LoVo (cell line): ENCODE results near the gene PEX5L.
"Not testable (repeated sequence)": the region's sequence is repeated elsewhere in the genome, so short reads cannot be mapped to it uniquely, and the experiment has no call there.

Source experiments
- DNase-seq: peaks from one replicate; pipeline ENCODE4 v3.0.0-alpha.2; 2016; ENCODE audit warnings: low spot score

Gene PEX5L, protein sequence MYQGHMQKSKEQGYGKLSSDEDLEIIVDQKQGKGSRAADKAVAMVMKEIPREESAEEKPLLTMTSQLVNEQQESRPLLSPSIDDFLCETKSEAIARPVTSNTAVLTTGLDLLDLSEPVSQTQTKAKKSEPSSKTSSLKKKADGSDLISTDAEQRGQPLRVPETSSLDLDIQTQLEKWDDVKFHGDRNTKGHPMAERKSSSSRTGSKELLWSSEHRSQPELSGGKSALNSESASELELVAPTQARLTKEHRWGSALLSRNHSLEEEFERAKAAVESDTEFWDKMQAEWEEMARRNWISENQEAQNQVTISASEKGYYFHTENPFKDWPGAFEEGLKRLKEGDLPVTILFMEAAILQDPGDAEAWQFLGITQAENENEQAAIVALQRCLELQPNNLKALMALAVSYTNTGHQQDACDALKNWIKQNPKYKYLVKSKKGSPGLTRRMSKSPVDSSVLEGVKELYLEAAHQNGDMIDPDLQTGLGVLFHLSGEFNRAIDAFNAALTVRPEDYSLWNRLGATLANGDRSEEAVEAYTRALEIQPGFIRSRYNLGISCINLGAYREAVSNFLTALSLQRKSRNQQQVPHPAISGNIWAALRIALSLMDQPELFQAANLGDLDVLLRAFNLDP

DNA sequence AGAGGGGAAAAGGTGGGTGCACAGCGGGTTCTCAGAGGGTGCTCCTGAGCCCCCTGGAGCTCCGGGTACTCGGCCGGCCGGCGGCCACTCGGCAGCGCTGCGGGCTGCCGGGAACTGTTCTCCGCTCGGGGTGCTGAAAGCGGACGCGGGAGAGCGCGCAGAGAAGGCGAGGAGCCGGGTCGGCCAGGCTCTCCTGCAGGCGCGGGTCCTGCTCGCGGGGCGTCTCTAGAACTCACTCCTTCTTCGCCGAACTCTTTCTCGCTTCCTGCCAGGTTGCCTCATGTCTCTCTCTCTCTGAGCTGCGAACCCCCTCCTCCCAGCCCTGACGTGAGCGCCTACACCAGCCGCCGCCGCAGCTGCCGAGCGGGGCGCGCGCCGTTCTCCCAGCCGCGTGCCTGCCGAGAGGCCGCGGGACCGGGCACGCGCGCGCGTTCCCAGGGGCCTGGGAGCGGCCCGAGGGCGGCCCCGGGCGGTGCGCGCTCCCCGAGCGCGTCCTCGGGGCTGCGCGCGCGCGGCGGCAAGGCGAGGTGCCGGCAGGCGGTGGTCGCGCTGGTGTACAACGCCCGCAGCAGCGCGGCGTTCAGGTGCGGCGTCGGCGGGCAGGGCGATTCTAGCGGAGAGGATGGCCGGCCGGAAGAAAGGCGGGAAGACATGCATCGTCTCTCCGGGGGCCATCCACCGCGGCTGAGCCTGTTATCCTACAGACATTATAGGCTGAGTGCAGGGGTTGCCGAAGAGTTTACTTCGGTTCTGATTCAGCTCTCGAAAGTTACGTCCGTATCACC, at the start of gene PEX5L:
TSS of gene PEX5L (minus strand) at position 267 of the 785 bp plus-strand sequence. CDS start 338 bp downstream, outside the sequence.
- no peak for DNase-seq

DNA sequence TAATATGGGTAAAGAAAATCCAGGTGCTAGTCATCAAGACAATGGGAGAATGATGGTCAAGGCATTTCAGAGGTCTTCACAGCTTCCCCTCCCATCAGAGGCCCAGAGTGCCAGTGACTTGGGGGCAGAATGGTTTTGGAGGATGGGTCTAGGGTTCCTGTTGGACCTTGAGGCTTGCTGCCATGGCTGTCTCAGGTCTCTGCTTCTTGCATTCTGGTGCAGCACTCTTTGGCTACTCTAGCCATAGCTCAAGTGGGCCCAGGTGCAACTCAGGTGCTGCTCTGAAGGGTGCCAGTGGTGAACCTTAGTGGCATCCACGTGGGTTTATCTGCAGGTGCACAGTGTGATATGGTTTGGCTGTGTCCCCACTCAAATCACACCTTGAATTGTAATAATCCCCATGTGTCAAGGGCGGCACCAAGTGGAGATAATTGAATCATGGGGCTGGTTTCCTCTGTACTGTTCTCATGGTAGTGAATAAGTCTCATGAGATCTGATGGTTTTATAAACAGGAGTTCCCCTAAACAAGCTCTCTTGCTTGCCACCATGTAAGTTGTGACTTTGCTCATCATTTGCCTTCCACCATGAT, 48.5 kb upstream of the PEX5L start:
- DNase-seq: no peak

GRCh38 chr3:180082699-180083098, 46.0 kb upstream of the PEX5L start:
- DNase-seq: no peak

- no peak for DNase-seq
Observed at GRCh38 chr3:180078592-180078991, 41.9 kb upstream of the PEX5L start.

GRCh38 chr3:180073561-180073960, 36.8 kb upstream of the PEX5L start:
- DNase-seq: no peak

DNA sequence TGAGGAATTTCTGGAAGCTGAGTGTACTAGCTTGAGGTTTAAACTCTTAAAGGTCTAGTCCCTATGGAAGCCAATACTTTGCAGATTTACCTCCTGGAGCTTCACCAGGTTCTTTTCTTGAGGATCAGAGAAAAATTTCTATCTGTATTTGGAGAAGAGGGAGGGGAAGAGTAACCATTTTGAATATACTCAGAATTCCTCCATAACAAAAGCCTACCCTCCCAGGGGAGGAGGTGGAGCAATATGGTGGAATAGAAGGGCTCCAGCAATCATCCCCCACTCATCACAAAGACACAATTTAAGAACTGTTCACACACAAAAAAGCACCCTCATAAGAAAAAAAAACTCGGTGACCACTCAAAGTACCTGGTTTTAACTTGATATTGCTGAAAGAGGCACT, 36.0 kb upstream of the PEX5L start:
- DNase-seq: no peak

GRCh38 chr3:180070925-180071324, 34.2 kb upstream of the PEX5L start:
- DNase-seq: no peak

- DNase-seq: no peak
Observed at GRCh38 chr3:180068023-180068422, 31.3 kb upstream of the PEX5L start.

GRCh38 chr3:180066598-180066997, 29.9 kb upstream of the PEX5L start:
- no peak for DNase-seq

GRCh38 chr3:180063783-180064182, 27.0 kb upstream of the PEX5L start:
- no peak for DNase-seq

- no peak for DNase-seq
Observed at GRCh38 chr3:180062771-180063170, 26.0 kb upstream of the PEX5L start.

GRCh38 chr3:180059356-180059755, 22.6 kb upstream of the PEX5L start:
- no peak for DNase-seq

DNA sequence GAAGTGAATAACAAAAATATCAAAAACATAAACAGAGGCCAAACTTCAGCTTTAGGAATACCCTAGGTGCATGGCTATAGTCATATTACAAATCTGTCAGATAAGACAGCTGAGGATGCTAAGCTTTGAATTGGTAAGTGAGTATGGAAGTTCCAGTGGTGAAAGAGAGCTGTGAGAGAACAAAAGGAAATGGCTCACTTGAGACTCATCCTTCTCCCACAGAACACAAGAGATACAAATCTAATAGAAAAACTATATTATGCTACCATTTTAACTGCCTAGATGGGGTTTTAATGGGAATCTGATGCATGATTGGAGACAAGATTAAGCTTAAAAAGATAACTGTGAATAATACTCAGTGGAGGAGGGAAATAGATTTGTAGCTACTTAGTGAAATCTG, 21.5 kb upstream of the PEX5L start:
- DNase-seq: no peak

- DNase-seq: not testable (repeated sequence)
Observed at GRCh38 chr3:180055656-180056055, 18.9 kb upstream of the PEX5L start.

GRCh38 chr3:180049391-180049790, 12.7 kb upstream of the PEX5L start:
- no peak for DNase-seq

DNA sequence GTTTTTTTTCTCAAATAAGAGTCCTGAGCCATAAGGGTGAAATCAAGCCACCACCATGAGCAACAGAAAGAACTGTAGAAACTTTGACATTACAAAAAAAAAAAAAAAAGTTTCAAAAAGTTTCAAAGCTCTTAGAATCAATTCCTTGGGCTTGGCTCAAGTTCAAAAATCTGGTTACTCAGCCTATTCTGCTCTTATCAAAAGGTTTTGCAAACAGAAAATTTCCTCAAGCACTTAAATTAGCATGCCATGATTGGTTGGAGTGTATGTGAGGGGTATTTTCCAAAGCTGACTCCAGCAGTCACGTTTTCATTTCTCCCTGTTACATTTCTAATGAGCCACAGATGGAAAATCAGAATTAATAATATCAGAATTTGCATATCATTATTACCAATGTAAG, 12.1 kb upstream of the PEX5L start:
- DNase-seq: no peak

- DNase-seq: no peak
Observed at GRCh38 chr3:180048103-180048502, 11.4 kb upstream of the PEX5L start.

DNA sequence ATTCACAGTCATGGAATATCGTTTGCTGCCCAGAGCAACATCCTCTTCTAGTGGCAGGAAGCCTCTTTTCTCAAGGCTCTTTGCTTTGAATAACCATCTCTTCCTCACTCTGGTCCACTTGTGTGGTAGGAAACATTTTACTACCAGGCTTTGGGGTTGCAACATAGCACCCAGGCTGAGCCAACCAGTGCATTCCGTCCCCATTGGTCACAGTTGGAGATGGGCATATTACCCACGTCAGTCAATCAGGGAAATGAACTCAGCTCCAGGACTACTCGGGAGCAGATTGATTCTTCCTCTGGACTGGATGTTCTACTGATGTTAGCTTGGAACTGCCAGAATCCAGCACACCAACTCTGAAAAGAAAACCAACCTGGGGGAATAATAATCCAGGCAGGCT, 4.2 kb upstream of the PEX5L start:
- no peak for DNase-seq

- no peak for DNase-seq
Observed at GRCh38 chr3:180036092-180036670, 556 bp downstream of the PEX5L start.

- DNase-seq: no peak
Observed at GRCh38 chr3:180026997-180027396, 9.7 kb downstream of the PEX5L start.

DNA sequence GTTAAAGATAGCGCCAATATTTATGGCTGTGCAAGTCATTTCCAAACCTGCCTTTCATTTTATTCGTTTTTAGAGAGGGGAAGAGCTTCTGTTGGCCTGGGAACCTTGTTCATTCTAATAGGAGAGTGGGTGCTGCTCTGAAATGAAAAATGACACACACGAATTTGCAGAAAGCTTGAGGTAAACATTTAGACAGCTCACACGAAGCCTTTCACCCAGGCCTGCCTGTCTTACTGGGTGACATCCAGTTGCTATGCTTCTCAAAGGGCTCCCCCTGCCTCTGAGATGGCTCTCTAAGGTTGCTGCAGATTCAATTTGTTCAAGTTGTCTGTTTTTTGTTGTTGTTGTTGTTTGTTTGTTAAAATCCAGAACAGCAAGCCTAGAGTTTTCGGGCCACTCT, 18.2 kb downstream of the PEX5L start:
- no peak for DNase-seq

GRCh38 chr3:180017846-180018245, 18.9 kb downstream of the PEX5L start:
- no peak for DNase-seq
